ENCODE results near the gene BLVRA. TPM values are rescaled to one million over a fixed set of nuclear protein-coding genes. Genes with fewer than 3 reads are reported as not detected.

The BLVRA gene
- total RNA-seq, 1 donor: 24.0 TPM

- TF ChIP-seq CTCF (IDR thresholded peaks at IDR 0.05; ENCODE audit: insufficient read depth, low read length): no peak
- no peak overlapping the region for H3K4me3 ChIP-seq (ENCODE audit: low read depth, low read length)
- DNase-seq (ENCODE audit: low read depth): no peak
Observed at GRCh38 chr7:43764039-43764761, 5.7 kb downstream of the BLVRA start.

GRCh38 chr7:43764807-43765491 is 6.5 kb downstream of the BLVRA start:
- H3K4me3 ChIP-seq (ENCODE audit: low read depth, low read length): no peak overlapping the region
- no peak for TF ChIP-seq CTCF (IDR thresholded peaks at IDR 0.05; ENCODE audit: insufficient read depth, low read length)
- DNase-seq (ENCODE audit: low read depth): peak; percentile 22

- no peak for DNase-seq (ENCODE audit: low read depth)
- no peak for TF ChIP-seq CTCF (IDR thresholded peaks at IDR 0.05; ENCODE audit: insufficient read depth, low read length)
Observed at GRCh38 chr7:43766564-43766963, 8.1 kb downstream of the BLVRA start.

GRCh38 chr7:43767311-43767710 is 8.8 kb downstream of the BLVRA start:
- no peak for TF ChIP-seq CTCF (IDR thresholded peaks at IDR 0.05; ENCODE audit: insufficient read depth, low read length)
- no peak overlapping the region for H3K4me3 ChIP-seq (ENCODE audit: low read depth, low read length)
- DNase-seq (ENCODE audit: low read depth): no peak

More at GRCh38 chr7:43766564-43766963, 8.1 kb downstream of the BLVRA start:
- no peak overlapping the region for H3K4me3 ChIP-seq (ENCODE audit: low read depth, low read length)

GRCh38 chr7:43768201-43768886 is 9.9 kb downstream of the BLVRA start:
- no peak for DNase-seq (ENCODE audit: low read depth)
- H3K4me3 ChIP-seq (ENCODE audit: low read depth, low read length): no peak overlapping the region
- TF ChIP-seq CTCF (IDR thresholded peaks at IDR 0.05; ENCODE audit: insufficient read depth, low read length): no peak

GRCh38 chr7:43768887-43769272 is 10.4 kb downstream of the BLVRA start:
- no peak for TF ChIP-seq CTCF (IDR thresholded peaks at IDR 0.05; ENCODE audit: insufficient read depth, low read length)
- no peak overlapping the region for H3K4me3 ChIP-seq (ENCODE audit: low read depth, low read length)
- DNase-seq (ENCODE audit: low read depth): no peak

Data from fibroblast of the aortic adventitia (primary cell).